Neural progenitor cell (in vitro differentiated cells): ENCODE data around the gene POPDC2. TPM values are rescaled to one million over a fixed set of nuclear protein-coding genes. Genes with fewer than 3 reads are reported as not detected.

Experiments used
- DNase-seq: peaks from one replicate; pipeline ENCODE4 v3.0.0-alpha.2; 2016; ENCODE audit warnings: low spot score
- H2AFZ ChIP-seq: fragments of 200-600 bp; sonication (generic); replicated peaks from 2 replicates; pipeline ENCODE4 v1.6.1; 2016; ENCODE audit warnings: antibody characterized with exemption
- H3F3A ChIP-seq: fragments of 200-600 bp; sonication (generic); 2 replicates; pipeline ENCODE4 v1.6.1; 2016; ENCODE audit warnings: antibody characterized with exemption, low read depth
- H3K27ac ChIP-seq: fragments of 200-600 bp; sonication (generic); 2 replicates; pipeline ENCODE4 v1.5.1; 2016; ENCODE audit warnings: mild to moderate bottlenecking
- H3K27me3 ChIP-seq: fragments of 200-600 bp; sonication (generic); 2 replicates; pipeline ENCODE4 v1.6.1; 2016; ENCODE audit warnings: mild to moderate bottlenecking, moderate library complexity
- H3K36me3 ChIP-seq: fragments of 200-600 bp; sonication (generic); 2 replicates; pipeline ENCODE4 v1.5.1; 2016
- H3K4me1 ChIP-seq: fragments of 200-600 bp; sonication (generic); 2 replicates; pipeline ENCODE4 v1.6.1; 2016; ENCODE audit warnings: mixed run types
- H3K4me2 ChIP-seq: fragments of 200-600 bp; sonication (generic); 2 replicates; pipeline ENCODE4 v1.6.1; 2016
- H3K4me3 ChIP-seq: fragments of 200-600 bp; sonication (generic); 2 replicates; pipeline ENCODE4 v1.5.1; 2016
- H3K79me2 ChIP-seq: fragments of 200-600 bp; sonication (generic); 2 replicates; pipeline ENCODE4 v1.6.1; 2016; ENCODE audit warnings: low read depth
- H3K9ac ChIP-seq: fragments of 200-600 bp; sonication (generic); 2 replicates; pipeline ENCODE4 v1.6.1; 2016
- H3K9me3 ChIP-seq: fragments of 200-600 bp; sonication (generic); 2 replicates; pipeline ENCODE4 v1.5.1; 2016; ENCODE audit warnings: low read depth
- H4K20me1 ChIP-seq: fragments of 200-600 bp; sonication (generic); 2 replicates; pipeline ENCODE4 v1.6.1; 2016; ENCODE audit warnings: low read depth
- H3K27ac Mint-ChIP-seq: 3 replicates; pipeline ENCODE4 v1.8.0; 2021; ENCODE audit warnings: mixed read lengths
- H3K27me3 Mint-ChIP-seq: 2 replicates; pipeline ENCODE4 v1.8.0; 2022; ENCODE audit warnings: low read depth, mild to moderate bottlenecking, inconsistent platforms, moderate library complexity, mixed read lengths; ENCODE audit not compliant: insufficient read depth
- H3K36me3 Mint-ChIP-seq: 3 replicates; pipeline ENCODE4 v1.8.0; 2021; ENCODE audit warnings: mixed read lengths
- H3K4me1 Mint-ChIP-seq: 3 replicates; pipeline ENCODE4 v1.8.0; 2021; ENCODE audit warnings: mixed read lengths
- H3K4me3 Mint-ChIP-seq: 3 replicates; pipeline ENCODE4 v1.8.0; 2021; ENCODE audit warnings: mild to moderate bottlenecking, moderate library complexity, mixed read lengths
- H3K9me3 Mint-ChIP-seq: 3 replicates; pipeline ENCODE4 v1.8.0; 2020; ENCODE audit warnings: mixed read lengths
- CTCF ChIP-seq: fragments of 200-600 bp; sonication (generic); IDR thresholded peaks from 2 replicates; pipeline ENCODE4 v1.5.1; 2017; ENCODE audit warnings: antibody characterized with exemption, mild to moderate bottlenecking
- EZH2 ChIP-seq: fragments of 200-600 bp; sonication (generic); IDR thresholded peaks from 2 replicates; pipeline ENCODE4 v1.6.1; 2017; ENCODE audit warnings: antibody characterized with exemption, mild to moderate bottlenecking, moderate library complexity
- EZH2phosphoT487 ChIP-seq: fragments of 200-600 bp; sonication (generic); IDR thresholded peaks from 2 replicates; pipeline ENCODE4 v1.6.1; 2017; ENCODE audit warnings: antibody characterized with exemption
- total RNA-seq: library from RNA; depleted of rRNA; stranded (reverse); fragments of >200 nt; gene quantifications from 2 replicates; pipeline ENCODE4 v1.2.3, GENCODE V29; 2015; ENCODE audit warnings: low replicate concordance

The POPDC2 gene
- total RNA-seq, 1 donor from 2014 or later = 0.95 TPM

- H3K36me3 Mint-ChIP-seq = no peaks in the 10 kb centered on the region
- Histone ChIP-seq H3K4me3 (no peak overlapping the region), H3K79me2 (no peaks in the 10 kb centered on the region), H4K20me1 (no peaks in the 10 kb centered on the region), H3K9ac (no peak overlapping the region), H3K4me1 (peaks cover 12% of the 10 kb centered on the region), H2AFZ (no peak overlapping the region), H3F3A (no peaks in the 10 kb centered on the region), H3K27me3 (no peaks in the 10 kb centered on the region), H3K36me3 (no peaks in the 10 kb centered on the region), H3K4me2 (no peak overlapping the region), H3K9me3 (no peaks in the 10 kb centered on the region), H3K27ac (no peak overlapping the region)
- TF ChIP-seq EZH2 = no peak
- TF ChIP-seq EZH2phosphoT487 = no peak
- no peak for TF ChIP-seq CTCF
- DNase-seq = no peak
- peaks cover 6% of the 10 kb centered on the region for H3K4me1 Mint-ChIP-seq
- no peaks in the 10 kb centered on the region for H3K9me3 Mint-ChIP-seq
- peaks cover 2% of the 10 kb centered on the region for H3K27me3 Mint-ChIP-seq
- H3K27ac Mint-ChIP-seq = no peak overlapping the region
- no peak overlapping the region for H3K4me3 Mint-ChIP-seq
These were observed 28.9 kb downstream of the POPDC2 start for GRCh38 chr3:119631516-119631915.

- Histone ChIP-seq H3K4me1 (peaks cover 17% of the 10 kb centered on the region), H3K4me2 (no peak overlapping the region), H3K27me3 (no peaks in the 10 kb centered on the region), H3K36me3 (no peaks in the 10 kb centered on the region), H2AFZ (no peak overlapping the region), H3K79me2 (no peaks in the 10 kb centered on the region), H3F3A (peaks cover 4% of the 10 kb centered on the region), H3K9ac (no peak overlapping the region), H3K4me3 (no peak overlapping the region), H3K27ac (no peak overlapping the region), H3K9me3 (no peaks in the 10 kb centered on the region), H4K20me1 (no peaks in the 10 kb centered on the region)
- DNase-seq = no peak
- no peak overlapping the region for H3K4me3 Mint-ChIP-seq
- no peak overlapping the region for H3K27ac Mint-ChIP-seq
- H3K36me3 Mint-ChIP-seq = no peaks in the 10 kb centered on the region
- TF ChIP-seq CTCF (no peak), EZH2 (no peak), EZH2phosphoT487 (no peak)
- no peaks in the 10 kb centered on the region for H3K9me3 Mint-ChIP-seq
- H3K4me1 Mint-ChIP-seq = peaks cover 11% of the 10 kb centered on the region
- H3K27me3 Mint-ChIP-seq = peaks cover 2% of the 10 kb centered on the region
These were observed 29.5 kb downstream of the POPDC2 start for GRCh38 chr3:119630880-119631329.

GRCh38 chr3:119630128-119630879, 30.1 kb downstream of the POPDC2 start:
- Mint-ChIP-seq H3K4me1 (peaks cover 17% of the 10 kb centered on the region), H3K27me3 (peaks cover 2% of the 10 kb centered on the region), H3K4me3 (no peak overlapping the region), H3K27ac (no peak overlapping the region), H3K36me3 (no peaks in the 10 kb centered on the region), H3K9me3 (no peaks in the 10 kb centered on the region)
- DNase-seq = no peak
- Histone ChIP-seq H3F3A (peaks cover 7% of the 10 kb centered on the region), H3K4me3 (no peak overlapping the region), H3K9me3 (no peaks in the 10 kb centered on the region), H3K27ac (no peak overlapping the region), H4K20me1 (no peaks in the 10 kb centered on the region), H3K36me3 (no peaks in the 10 kb centered on the region), H2AFZ (peak overlapping the region; percentile 31), H3K4me1 (peaks cover 22% of the 10 kb centered on the region), H3K4me2 (no peak overlapping the region), H3K9ac (no peak overlapping the region), H3K27me3 (no peaks in the 10 kb centered on the region), H3K79me2 (no peaks in the 10 kb centered on the region)
- no peak for TF ChIP-seq EZH2
- no peak for TF ChIP-seq CTCF
- no peak for TF ChIP-seq EZH2phosphoT487
